ENCODE results near the gene KIF15. TPM values are rescaled to one million over a fixed set of nuclear protein-coding genes. Genes with fewer than 3 reads are reported as not detected.

KIF15 gene
- total RNA-seq = 10 to 100 TPM in 1 of 4 donors, 1 to 10 TPM in 2, under 1 TPM in 1; 0.85 to 32.2 (median 2.6) TPM

DNA sequence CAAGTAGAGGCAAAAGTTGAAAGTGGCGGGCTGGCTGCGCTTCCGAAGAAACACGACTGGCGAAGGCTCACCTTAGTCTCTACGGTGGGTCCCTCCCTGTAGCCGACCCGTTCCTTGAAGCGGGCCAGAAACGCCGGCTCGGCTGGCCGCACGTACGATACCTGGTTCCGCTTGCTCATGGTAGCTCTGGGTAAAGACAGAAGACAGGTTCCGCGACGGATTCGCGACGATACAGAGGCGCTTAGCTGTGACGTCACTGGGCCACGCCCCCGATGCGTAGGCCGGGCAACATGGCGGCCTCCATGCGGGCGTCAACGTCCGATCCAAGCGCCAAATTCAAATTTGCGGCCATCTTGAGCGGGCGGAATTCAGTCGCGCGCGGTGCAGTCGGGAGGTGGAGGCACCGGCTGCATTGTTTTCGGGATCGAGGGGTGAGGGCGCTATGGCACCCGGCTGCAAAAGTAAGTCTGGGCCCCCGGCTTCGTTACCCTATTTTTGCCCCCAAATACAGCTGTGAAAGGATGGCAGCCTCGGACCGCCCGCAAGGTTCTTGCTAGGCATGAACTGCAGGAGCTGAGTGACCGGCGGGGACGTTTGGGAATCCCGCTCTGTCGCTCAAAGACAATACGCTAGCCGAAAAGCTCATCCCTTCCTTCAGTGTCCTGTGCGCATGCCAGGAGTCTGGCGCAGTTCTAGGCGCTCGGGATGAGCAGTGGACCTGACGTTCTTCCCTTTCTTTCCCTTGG lies at the start of gene KIF15, which contains the start of gene KIAA1143:
Gene KIF15, plus strand, starts transcription at position 371 of the 746 bp plus-strand sequence. Its CDS starts 72 bp downstream, at position 443.
Gene KIAA1143, minus strand, starts transcription at position 196 of the 746 bp plus-strand sequence. Its CDS starts 17 bp downstream, at position 179.
- Histone ChIP-seq H3K9me3 (no peaks in the 10 kb centered on the region), H3K36me3 (no peaks in the 10 kb centered on the region), H3K4me3 (peak within 1 kb of the TSS; percentile 73 to 85 (median 78)), H3K27me3 (no peaks in the 10 kb centered on the region), H3K27ac (peak within 1 kb of the TSS; percentile 54 to 79 (median 74)), H3K4me1 (peaks cover 4 to 18% (median 5%) of the 10 kb centered on the region in 4 donors)
- peak; percentile 96 to 99 (median 98) for DNase-seq
- TF ChIP-seq POLR2A (IDR thresholded peaks at IDR 0.05) (peak; percentile 54 to 72), CTCF (IDR thresholded peaks at IDR 0.05) (no peak)

DNA sequence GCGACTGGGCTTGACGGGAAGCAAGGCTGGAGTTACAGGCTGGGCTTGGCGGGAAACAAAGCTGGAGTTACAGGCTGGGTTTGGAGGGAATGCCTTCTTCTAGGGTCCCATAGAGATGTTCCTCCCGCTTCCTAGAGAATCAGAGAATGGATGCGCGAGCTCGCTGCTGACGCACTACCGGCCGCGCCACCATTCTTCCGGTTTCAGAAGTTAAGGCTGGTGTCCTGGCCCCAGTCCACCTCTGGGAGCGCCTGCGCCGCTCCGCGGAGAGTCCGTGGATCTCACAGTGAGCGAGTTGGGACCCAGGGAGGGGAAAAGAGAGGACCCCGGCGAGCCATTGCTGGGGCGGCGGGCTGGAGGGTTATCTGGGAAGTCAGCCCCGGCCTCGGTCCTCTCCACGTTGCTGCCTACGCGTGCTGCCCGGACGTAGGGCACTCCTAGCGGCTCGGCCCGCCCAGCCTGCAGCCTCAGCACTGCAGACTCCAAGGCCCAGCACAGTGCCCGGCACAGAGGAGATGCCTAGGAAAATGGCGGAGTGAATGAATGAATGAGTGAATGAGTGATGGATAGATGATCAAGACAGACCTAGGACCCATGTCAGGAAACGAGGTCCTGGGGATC lies 49.0 kb upstream of the KIF15 start, which contains the start of gene ZNF502:
Gene ZNF502, plus strand, starts transcription at position 206 of the 621 bp plus-strand sequence. CDS start 7,602 bp downstream, outside the sequence.
- Histone ChIP-seq H3K27ac (peak within 1 kb of the TSS; percentile 19 to 70 (median 44)), H3K9me3 (peaks cover 0 to 11% (median 5%) of the 10 kb centered on the region in 4 donors), H3K4me1 (no peaks in the 10 kb centered on the region), H3K4me3 (peak within 1 kb of the TSS; percentile 51 to 85 (median 61)), H3K27me3 (no peaks in the 10 kb centered on the region), H3K36me3 (peaks cover 0 to 3% (median 0%) of the 10 kb centered on the region in 3 donors)
- DNase-seq = peak; percentile 43 to 89 (median 88)
- TF ChIP-seq POLR2A (IDR thresholded peaks at IDR 0.05) = no peak
- peak in 3 of 6 experiments; percentile 48 to 59 (median 50) for TF ChIP-seq CTCF (IDR thresholded peaks at IDR 0.05)

DNA sequence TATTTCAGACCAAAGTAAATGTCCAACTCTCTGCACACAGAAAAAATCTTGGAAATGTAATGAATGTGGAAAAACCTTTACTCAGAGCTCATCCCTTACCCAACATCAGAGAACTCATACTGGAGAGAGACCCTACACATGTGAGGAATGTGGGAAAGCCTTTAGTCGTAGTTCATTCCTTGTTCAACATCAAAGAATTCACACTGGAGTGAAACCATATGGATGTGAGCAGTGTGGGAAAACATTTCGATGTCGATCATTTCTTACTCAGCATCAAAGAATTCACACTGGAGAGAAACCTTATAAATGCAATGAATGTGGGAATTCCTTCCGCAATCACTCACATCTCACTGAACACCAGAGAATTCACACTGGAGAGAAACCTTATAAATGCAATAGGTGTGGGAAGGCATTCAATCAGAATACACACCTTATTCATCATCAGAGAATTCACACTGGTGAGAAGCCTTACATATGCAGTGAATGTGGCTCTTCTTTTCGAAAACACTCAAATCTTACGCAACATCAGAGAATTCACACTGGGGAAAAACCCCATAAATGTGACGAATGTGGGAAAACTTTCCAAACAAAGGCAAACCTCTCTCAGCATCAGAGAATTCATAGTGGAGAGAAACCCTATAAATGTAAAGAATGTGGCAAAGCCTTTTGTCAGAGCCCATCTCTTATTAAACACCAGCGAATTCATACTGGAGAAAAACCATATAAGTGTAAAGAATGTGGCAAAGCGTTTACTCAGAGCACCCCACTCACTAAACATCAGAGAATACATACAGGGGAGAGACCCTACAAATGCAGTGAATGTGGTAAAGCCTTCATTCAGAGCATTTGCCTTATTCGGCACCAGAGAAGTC lies 40.1 kb upstream of the KIF15 start:
- Histone ChIP-seq H3K27me3 (no peaks in the 10 kb centered on the region), H3K4me1 (no peaks in the 10 kb centered on the region), H3K27ac (no peak overlapping the region), H3K36me3 (peaks cover 0 to 49% (median 4%) of the 10 kb centered on the region in 3 donors), H3K4me3 (no peak overlapping the region), H3K9me3 (peaks cover 0 to 86% (median 38%) of the 10 kb centered on the region in 4 donors)
- TF ChIP-seq CTCF (IDR thresholded peaks at IDR 0.05) = no peak
- no peak for TF ChIP-seq POLR2A (IDR thresholded peaks at IDR 0.05)
- no peak for DNase-seq

GRCh38 chr3:44722103-44722401 lies 39.5 kb upstream of the KIF15 start:
- no peaks in the 10 kb centered on the region for H3K4me1 ChIP-seq
- TF ChIP-seq POLR2A (IDR thresholded peaks at IDR 0.05) (no peak), CTCF (IDR thresholded peaks at IDR 0.05) (no peak)
- no peaks in the 10 kb centered on the region for H3K27me3 ChIP-seq
- no peak overlapping the region for H3K4me3 ChIP-seq
- peaks cover 0 to 49% (median 4%) of the 10 kb centered on the region in 3 donors for H3K36me3 ChIP-seq
- H3K9me3 ChIP-seq = peaks cover 0 to 90% (median 41%) of the 10 kb centered on the region in 4 donors
- no peak for DNase-seq
- no peak overlapping the region for H3K27ac ChIP-seq

DNA sequence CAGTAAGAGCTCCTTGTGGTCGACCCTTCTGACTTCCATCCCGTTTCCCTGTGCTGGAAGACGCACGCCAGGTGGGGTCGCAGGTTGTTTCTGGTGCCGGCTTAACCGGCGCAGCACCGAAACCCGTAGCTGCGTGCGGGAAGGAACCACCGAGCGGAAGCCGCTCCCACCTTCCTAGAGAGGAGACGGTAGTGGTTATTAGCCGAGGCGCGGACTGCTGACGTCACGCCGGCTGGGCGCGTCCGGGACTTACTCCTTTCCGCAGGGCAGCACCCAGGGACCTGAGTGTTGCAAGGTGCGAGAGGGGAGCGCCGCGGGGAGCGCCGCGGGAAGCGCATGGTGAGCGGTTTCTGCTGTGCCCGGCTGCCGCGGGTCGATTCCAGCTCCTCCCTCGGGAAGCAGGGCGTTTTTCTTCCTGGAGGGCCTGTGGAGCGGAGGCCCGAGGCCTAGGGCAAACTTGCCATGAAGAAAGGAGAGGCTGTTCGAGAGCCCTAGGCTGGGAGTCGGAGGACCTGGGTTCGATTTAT lies 32.1 kb upstream of the KIF15 start, which contains the start of gene ZNF501:
Gene ZNF501, plus strand, starts transcription at position 252 of the 527 bp plus-strand sequence. CDS start 4,787 bp downstream, outside the sequence.
- Histone ChIP-seq H3K9me3 (peaks cover 0 to 60% (median 17%) of the 10 kb centered on the region in 4 donors), H3K4me1 (no peaks in the 10 kb centered on the region), H3K36me3 (peaks cover 0 to 32% (median 0%) of the 10 kb centered on the region in 3 donors), H3K27ac (peak within 1 kb of the TSS in 3 of 4 donors; percentile 46 to 51 (median 47)), H3K4me3 (peak within 1 kb of the TSS; percentile 40 to 80 (median 64)), H3K27me3 (no peaks in the 10 kb centered on the region)
- peak; percentile 91 to 97 (median 97) for DNase-seq
- TF ChIP-seq POLR2A (IDR thresholded peaks at IDR 0.05) (peak in 1 of 2 donors; percentile 33), CTCF (IDR thresholded peaks at IDR 0.05) (no peak)
